Stimulated activated effector memory CD8-positive, alpha-beta T cell treated with anti-CD3 and anti-CD28 coated beads, Interleukin-12 subunit alpha, Interleukin-12 subunit beta, amount 100 ng/mL, for 72 hours (primary cell): ENCODE measurements around the gene NOL6.

Experiments
- ATAC-seq: fragments of 150-1000 bp; cut with Tn5 transposase; 2 replicates; pipeline ENCODE4 v1.10.0; 2021
- DNase-seq, 2 donors: peaks; one replicate each; pipeline ENCODE4 v3.0.0; 2021 to 2022; ENCODE audit warnings: low spot score in 2 of 2
- H3K27ac Mint-ChIP-seq: one replicate; pipeline ENCODE4 v1.8.0; 2022; ENCODE audit warnings: mild to moderate bottlenecking, mixed read lengths
- H3K36me3 Mint-ChIP-seq: one replicate; pipeline ENCODE4 v1.8.0; 2022; ENCODE audit warnings: mild to moderate bottlenecking, mixed read lengths
- H3K4me1 Mint-ChIP-seq: one replicate; pipeline ENCODE4 v1.8.0; 2022; ENCODE audit warnings: mixed read lengths
- H3K4me3 Mint-ChIP-seq: one replicate; pipeline ENCODE4 v1.8.0; 2022; ENCODE audit warnings: mild to moderate bottlenecking, mixed read lengths
- H3K9me3 Mint-ChIP-seq: one replicate; pipeline ENCODE4 v1.8.0; 2022; ENCODE audit warnings: mixed read lengths

NOL6 gene

GRCh38 chr9:33446946-33447798 is 26.6 kb downstream of the NOL6 start, which contains the start of gene AQP3:
TSS of gene AQP3 (minus strand) at chr9:33447593. CDS start at chr9:33447530, 63 bp downstream.
- peaks cover 61% of the 10 kb centered on the region for H3K4me1 Mint-ChIP-seq
- ATAC-seq = peak; percentile 81
- peak; percentile 42 to 80 for DNase-seq
- no peaks in the 10 kb centered on the region for H3K9me3 Mint-ChIP-seq
- H3K36me3 Mint-ChIP-seq = peaks cover 16% of the 10 kb centered on the region
- H3K27ac Mint-ChIP-seq = peak within 1 kb of the TSS; percentile 96
- H3K4me3 Mint-ChIP-seq = peak within 1 kb of the TSS; percentile 95

DNA sequence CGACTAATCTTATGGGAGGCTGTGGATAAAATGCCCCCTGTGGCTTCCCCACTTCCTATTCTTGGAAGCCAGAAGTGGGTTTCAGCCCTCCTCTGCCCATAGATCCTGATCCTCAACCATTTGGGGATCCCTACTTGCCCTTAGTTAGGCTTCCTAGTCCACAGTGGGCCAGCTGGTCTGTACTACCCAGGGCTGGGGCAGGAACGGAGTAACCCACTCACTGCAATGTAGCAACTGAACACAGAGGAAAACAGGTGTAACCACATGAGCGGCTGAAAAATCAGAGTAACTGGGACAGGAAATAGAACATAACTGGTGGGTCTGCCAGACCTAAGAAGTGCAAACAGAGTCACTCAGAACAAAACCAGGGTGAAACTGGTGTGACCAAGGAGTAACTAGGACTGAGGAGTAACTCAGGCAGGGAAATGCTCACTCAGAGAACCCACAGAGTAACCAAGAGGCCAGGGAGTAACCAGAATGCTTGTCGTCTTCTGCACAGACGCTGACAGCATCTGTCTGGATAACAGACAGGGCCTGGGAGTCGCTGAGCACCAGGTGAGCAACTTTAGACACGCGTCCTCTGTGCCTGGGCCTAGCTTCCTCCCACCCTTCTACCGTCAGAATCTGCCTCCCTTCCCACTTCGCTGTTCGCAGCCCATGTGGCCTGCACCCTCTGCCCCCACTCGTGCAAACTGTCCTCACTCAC is 27.3 kb downstream of the NOL6 start:
- Mint-ChIP-seq H3K9me3 (no peaks in the 10 kb centered on the region), H3K36me3 (peaks cover 22% of the 10 kb centered on the region), H3K4me3 (peak overlapping the region; percentile 95), H3K4me1 (peaks cover 61% of the 10 kb centered on the region), H3K27ac (peak overlapping the region; percentile 96)
- ATAC-seq = peak; percentile 90
- peak in 1 of 2 donors; percentile 48 for DNase-seq

GRCh38 chr9:33445389-33446239 is 28.1 kb downstream of the NOL6 start:
- no peak for DNase-seq
- peak overlapping the region; percentile 96 for H3K27ac Mint-ChIP-seq
- no peaks in the 10 kb centered on the region for H3K9me3 Mint-ChIP-seq
- H3K4me3 Mint-ChIP-seq = peak overlapping the region; percentile 95
- H3K4me1 Mint-ChIP-seq = peaks cover 56% of the 10 kb centered on the region
- H3K36me3 Mint-ChIP-seq = peaks cover 22% of the 10 kb centered on the region
- ATAC-seq = no peak

DNA sequence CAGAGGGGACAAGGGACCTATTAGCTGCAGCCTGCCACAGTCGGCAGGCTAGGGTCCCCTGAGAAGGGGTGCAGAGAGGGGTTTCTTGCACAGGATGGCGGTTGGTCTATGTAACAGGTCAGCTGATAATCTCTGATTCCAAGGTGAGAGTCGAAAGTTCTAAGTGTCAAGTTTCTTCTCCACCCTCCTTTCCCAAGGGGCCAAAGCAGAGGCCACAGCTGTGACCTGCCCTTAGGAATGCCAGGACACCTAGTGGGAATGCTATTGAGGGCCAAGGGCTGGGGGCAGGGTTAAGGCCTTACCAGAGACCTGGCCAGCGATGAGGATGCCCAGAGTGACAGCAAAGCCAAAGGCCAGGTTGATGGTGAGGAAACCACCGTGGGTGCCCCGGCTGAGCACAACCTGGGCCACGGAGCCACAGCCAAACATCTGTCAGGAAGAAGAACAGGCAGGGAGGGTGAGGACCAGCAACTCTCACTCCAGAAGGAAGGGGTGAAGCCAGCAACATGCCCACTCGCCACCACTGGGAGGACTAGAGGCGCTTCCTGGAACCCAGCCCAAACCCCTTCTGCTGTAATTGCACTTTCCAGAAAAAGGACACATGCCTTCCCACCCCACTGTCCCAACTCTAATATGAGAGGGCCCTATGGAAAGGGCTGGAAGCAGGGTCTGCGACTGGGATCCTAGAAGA is 30.1 kb downstream of the NOL6 start:
- ATAC-seq (no peak), DNase-seq (no peak)
- no peak overlapping the region for H3K4me3 Mint-ChIP-seq
- peaks cover 28% of the 10 kb centered on the region for H3K36me3 Mint-ChIP-seq
- peaks cover 60% of the 10 kb centered on the region for H3K4me1 Mint-ChIP-seq
- H3K9me3 Mint-ChIP-seq = no peaks in the 10 kb centered on the region
- H3K27ac Mint-ChIP-seq = peak overlapping the region; percentile 43

DNA sequence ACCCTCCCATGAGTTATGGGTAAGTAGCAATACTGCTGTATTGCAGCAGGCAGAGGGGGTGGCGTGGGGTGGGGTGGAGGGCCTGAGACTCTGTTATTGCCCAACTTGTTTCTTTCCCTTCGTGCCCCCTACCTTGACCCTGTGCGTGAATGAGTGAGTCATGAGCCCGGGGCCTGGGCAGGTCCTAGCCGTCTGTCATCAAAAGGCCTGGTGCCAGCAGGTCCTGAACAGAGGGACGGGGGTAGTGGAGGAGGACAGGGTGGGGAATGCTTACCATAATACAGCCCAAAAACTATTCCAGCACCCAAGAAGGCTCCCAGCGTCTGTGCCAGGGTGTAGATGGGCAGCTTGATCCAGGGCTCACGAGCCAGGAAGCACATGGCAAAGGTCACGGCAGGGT is 30.7 kb downstream of the NOL6 start:
- ATAC-seq (no peak), DNase-seq (no peak)
- peak overlapping the region; percentile 43 for H3K27ac Mint-ChIP-seq
- no peaks in the 10 kb centered on the region for H3K9me3 Mint-ChIP-seq
- peaks cover 54% of the 10 kb centered on the region for H3K4me1 Mint-ChIP-seq
- H3K4me3 Mint-ChIP-seq = no peak overlapping the region
- H3K36me3 Mint-ChIP-seq = peaks cover 28% of the 10 kb centered on the region

DNA sequence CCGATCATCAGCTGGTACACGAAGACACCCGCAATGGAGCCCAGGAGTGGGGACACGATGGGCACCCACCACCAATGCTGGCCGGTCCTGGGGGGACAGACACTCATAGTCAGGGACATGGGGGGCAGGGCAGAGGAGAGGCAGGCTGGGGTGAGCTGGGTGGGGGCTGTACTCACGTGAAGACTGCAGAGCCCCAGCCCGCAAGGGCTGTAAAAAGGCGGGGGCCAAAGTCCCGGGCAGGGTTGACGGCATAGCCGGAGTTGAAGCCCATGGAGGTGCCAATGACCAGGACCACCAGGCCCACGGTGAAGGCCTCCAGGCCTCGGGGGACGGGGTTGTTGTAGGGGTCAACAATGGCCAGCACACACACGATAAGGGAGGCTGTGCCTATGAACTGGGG is 31.6 kb downstream of the NOL6 start:
- Mint-ChIP-seq H3K9me3 (no peaks in the 10 kb centered on the region), H3K36me3 (peaks cover 27% of the 10 kb centered on the region), H3K4me3 (no peak overlapping the region), H3K27ac (peak overlapping the region; percentile 4), H3K4me1 (peaks cover 46% of the 10 kb centered on the region)
- ATAC-seq (no peak), DNase-seq (no peak)

GRCh38 chr9:33440609-33441008 is 33.1 kb downstream of the NOL6 start:
- DNase-seq (no peak), ATAC-seq (no peak)
- peaks cover 14% of the 10 kb centered on the region for H3K36me3 Mint-ChIP-seq
- H3K9me3 Mint-ChIP-seq = no peaks in the 10 kb centered on the region
- H3K4me1 Mint-ChIP-seq = peaks cover 31% of the 10 kb centered on the region
- no peak overlapping the region for H3K4me3 Mint-ChIP-seq
- peak overlapping the region; percentile 4 for H3K27ac Mint-ChIP-seq

DNA sequence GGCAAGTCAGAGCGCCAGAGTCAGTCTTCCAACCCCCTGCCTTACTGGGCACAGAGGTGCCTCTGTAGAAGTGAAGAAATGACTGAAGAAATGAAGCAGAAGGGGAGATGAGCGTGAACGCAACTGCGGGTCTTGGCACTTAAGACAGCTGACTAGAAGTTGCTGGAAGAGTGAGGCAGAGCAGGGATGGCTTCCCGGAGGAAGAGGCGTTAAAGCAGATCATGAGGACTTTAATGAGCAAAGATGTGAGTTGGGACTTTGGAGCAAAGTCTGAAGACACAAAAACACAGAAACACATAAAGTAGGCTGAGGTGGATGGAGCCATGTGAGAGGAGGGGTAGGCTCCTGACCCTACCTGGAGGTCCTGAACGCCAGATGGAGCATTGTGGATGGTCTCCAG is 33.5 kb downstream of the NOL6 start:
- Mint-ChIP-seq H3K27ac (peak overlapping the region; percentile 4), H3K4me3 (no peak overlapping the region), H3K36me3 (peaks cover 13% of the 10 kb centered on the region), H3K4me1 (peaks cover 27% of the 10 kb centered on the region), H3K9me3 (no peaks in the 10 kb centered on the region)
- no peak for DNase-seq
- no peak for ATAC-seq

GRCh38 chr9:33439731-33440130 is 34.0 kb downstream of the NOL6 start:
- ATAC-seq (no peak), DNase-seq (no peak)
- peak overlapping the region; percentile 32 for H3K27ac Mint-ChIP-seq
- no peak overlapping the region for H3K4me3 Mint-ChIP-seq
- H3K36me3 Mint-ChIP-seq = peaks cover 13% of the 10 kb centered on the region
- no peaks in the 10 kb centered on the region for H3K9me3 Mint-ChIP-seq
- peaks cover 22% of the 10 kb centered on the region for H3K4me1 Mint-ChIP-seq

DNA sequence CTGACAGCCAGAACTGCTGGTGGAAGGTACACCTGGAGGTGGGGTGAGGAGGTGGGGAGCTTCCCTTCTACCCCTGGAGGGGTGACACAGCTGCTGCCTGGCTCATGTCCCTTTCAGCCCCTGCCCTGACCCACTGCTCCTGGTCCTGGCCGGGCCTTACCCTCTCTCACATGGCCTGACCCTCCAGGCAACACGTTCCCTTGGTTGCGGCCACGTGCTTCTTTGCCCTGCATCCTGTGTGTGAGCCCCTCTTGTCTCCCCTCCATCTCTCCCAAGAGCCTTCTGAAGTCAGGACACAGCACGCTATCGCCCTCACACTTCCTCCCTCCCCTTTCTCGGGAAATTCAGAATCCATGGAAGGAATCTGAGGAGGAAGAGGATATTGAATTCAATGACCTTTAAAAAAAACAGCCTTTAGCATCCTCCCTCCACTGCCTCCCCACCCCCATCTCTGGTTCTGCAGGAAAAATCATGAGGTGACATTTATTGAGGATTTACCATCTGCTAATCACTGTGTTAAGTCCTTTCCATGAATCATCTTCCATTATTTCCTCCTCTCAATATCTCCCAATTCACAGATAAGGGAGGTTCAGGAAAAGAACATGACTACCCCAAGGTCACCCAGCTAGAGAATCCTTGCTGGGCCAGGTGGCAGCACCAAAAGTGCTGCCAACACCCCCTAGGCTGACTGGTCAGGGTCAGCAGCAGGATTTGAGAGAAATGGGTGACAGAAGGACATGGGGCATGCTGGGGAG is 34.6 kb downstream of the NOL6 start:
- peak overlapping the region; percentile 32 for H3K27ac Mint-ChIP-seq
- no peaks in the 10 kb centered on the region for H3K9me3 Mint-ChIP-seq
- DNase-seq (no peak), ATAC-seq (no peak)
- H3K4me3 Mint-ChIP-seq = no peak overlapping the region
- H3K36me3 Mint-ChIP-seq = peaks cover 13% of the 10 kb centered on the region
- peaks cover 22% of the 10 kb centered on the region for H3K4me1 Mint-ChIP-seq

GRCh38 chr9:33437898-33438297 is 35.8 kb downstream of the NOL6 start:
- Mint-ChIP-seq H3K9me3 (no peaks in the 10 kb centered on the region), H3K27ac (no peak overlapping the region), H3K4me3 (no peak overlapping the region), H3K36me3 (peaks cover 13% of the 10 kb centered on the region), H3K4me1 (peaks cover 17% of the 10 kb centered on the region)
- ATAC-seq (no peak), DNase-seq (no peak)

DNA sequence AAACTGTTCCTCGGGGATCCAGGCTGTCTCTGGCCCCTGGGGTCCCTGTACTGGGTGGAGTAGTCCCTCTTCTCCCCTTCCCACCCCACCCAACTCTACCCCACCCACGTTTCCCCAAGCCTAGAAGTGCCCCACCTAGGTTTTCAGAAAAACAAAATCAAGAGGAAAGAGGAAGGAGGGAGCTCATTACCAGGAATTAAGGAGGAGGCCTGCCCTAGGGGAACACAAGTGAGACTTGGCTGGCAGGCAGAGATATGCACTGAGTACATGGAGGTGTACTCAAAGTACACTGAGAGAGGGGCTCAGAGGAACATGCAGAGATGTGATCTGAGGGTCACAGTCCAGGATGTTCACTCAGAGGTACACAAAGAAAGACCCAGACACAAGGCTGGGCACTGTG is 36.5 kb downstream of the NOL6 start:
- Mint-ChIP-seq H3K4me3 (no peak overlapping the region), H3K4me1 (peaks cover 17% of the 10 kb centered on the region), H3K9me3 (no peaks in the 10 kb centered on the region), H3K36me3 (peaks cover 12% of the 10 kb centered on the region), H3K27ac (peak overlapping the region; percentile 74)
- DNase-seq (no peak), ATAC-seq (no peak)

DNA sequence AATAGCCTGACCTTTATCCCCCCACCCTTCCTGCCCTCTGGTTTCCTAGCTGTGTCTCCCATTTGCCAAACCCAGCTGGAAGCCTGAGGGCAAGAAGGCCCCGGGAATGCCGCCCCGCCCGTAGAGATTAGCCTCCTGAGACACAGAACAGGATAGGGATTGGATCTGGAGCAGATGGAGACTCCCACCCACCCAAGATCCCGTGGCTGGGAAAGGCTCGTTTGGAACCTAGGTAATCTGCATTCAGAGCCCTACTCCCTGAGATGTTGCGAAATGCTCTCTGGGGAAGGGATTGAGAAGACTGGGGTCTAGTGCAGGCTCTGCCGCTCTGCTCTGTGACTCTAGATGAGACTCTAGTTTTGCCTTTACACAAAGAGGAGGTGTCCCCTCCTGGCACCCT is 37.3 kb downstream of the NOL6 start:
- peaks cover 6% of the 10 kb centered on the region for H3K36me3 Mint-ChIP-seq
- DNase-seq (no peak), ATAC-seq (no peak)
- no peaks in the 10 kb centered on the region for H3K9me3 Mint-ChIP-seq
- peaks cover 20% of the 10 kb centered on the region for H3K4me1 Mint-ChIP-seq
- peak overlapping the region; percentile 74 for H3K27ac Mint-ChIP-seq
- no peak overlapping the region for H3K4me3 Mint-ChIP-seq

DNA sequence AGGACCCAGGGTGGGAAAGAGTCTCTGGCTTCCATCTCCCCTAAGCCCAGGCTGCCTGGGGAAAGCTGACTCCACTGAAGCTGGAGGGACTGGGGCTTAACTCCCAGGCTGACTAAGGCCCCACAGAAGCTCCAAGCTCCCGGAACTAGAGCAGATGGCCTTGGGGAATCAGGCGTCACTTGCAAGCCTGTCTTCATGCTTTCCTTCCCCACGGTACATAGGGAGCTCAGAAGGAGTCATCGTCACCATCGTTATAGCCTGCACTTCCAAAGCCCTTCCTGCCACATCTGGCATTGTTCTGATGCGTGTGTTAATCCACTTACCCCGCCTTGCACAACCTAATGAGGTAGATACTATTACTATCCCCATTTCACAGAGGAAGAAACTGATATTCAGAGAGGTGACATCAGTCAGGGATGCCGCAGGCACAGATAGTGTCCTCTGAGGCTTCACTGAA is 37.9 kb downstream of the NOL6 start:
- DNase-seq (no peak), ATAC-seq (no peak)
- peaks cover 22% of the 10 kb centered on the region for H3K4me1 Mint-ChIP-seq
- H3K27ac Mint-ChIP-seq = no peak overlapping the region
- H3K9me3 Mint-ChIP-seq = no peaks in the 10 kb centered on the region
- no peak overlapping the region for H3K4me3 Mint-ChIP-seq
- peaks cover 6% of the 10 kb centered on the region for H3K36me3 Mint-ChIP-seq
